MM.1S (cell line): ENCODE measurements around the gene LNX1.

Source experiments
- DNase-seq: peaks from one replicate; pipeline ENCODE4 v3.0.0-alpha.2; 2015
- H2AFZ ChIP-seq: fragments of 300-600 bp; sonication (generic); 2 replicates; pipeline ENCODE4 v1.6.0; 2016; ENCODE audit warnings: antibody characterized with exemption, low read length
- H3F3A ChIP-seq: fragments of 300-600 bp; sonication (generic); 2 replicates; pipeline ENCODE4 v1.6.1; 2016; ENCODE audit warnings: mild to moderate bottlenecking, antibody characterized with exemption, low read length, moderate library complexity, mixed read lengths; ENCODE audit not compliant: insufficient read depth
- H3K27ac ChIP-seq: fragments of 300-600 bp; sonication (generic); 2 replicates; pipeline ENCODE4 v1.5.1; 2016; ENCODE audit warnings: mild to moderate bottlenecking, low read length
- H3K27me3 ChIP-seq: fragments of 300-600 bp; sonication (generic); replicated peaks from 2 replicates; pipeline ENCODE4 v1.6.0; 2016; ENCODE audit warnings: low read length; ENCODE audit not compliant: insufficient read depth
- H3K36me3 ChIP-seq: fragments of 300-600 bp; sonication (generic); replicated peaks from 2 replicates; pipeline ENCODE4 v1.6.1; 2016; ENCODE audit warnings: mild to moderate bottlenecking, low read length, mixed read lengths; ENCODE audit not compliant: insufficient read depth
- H3K4me1 ChIP-seq: fragments of 300-600 bp; sonication (generic); 2 replicates; pipeline ENCODE4 v1.6.1; 2016; ENCODE audit warnings: low read length, mixed read lengths
- H3K4me2 ChIP-seq: fragments of 300-600 bp; sonication (generic); 2 replicates; pipeline ENCODE4 v1.6.0; 2016; ENCODE audit warnings: low read depth, low read length
- H3K4me3 ChIP-seq: fragments of 300-600 bp; sonication (generic); 2 replicates; pipeline ENCODE4 v1.5.1; 2016; ENCODE audit warnings: low read length, mixed read lengths
- H3K79me2 ChIP-seq: fragments of 300-600 bp; sonication (generic); 2 replicates; pipeline ENCODE4 v1.6.1; 2016; ENCODE audit warnings: mixed run types, low read length, mixed read lengths
- H3K9ac ChIP-seq: fragments of 300-600 bp; sonication (generic); 2 replicates; pipeline ENCODE4 v1.6.1; 2016; ENCODE audit warnings: low read length, mixed read lengths
- H3K9me2 ChIP-seq: fragments of 300-600 bp; sonication (generic); replicated peaks from 2 replicates; pipeline ENCODE4 v1.6.1; 2016; ENCODE audit warnings: mild to moderate bottlenecking, low read length, mixed read lengths; ENCODE audit not compliant: insufficient read depth
- H3K9me3 ChIP-seq: fragments of 300-600 bp; sonication (generic); replicated peaks from 2 replicates; pipeline ENCODE4 v1.6.1; 2016; ENCODE audit warnings: mild to moderate bottlenecking, low read length, mixed read lengths; ENCODE audit not compliant: insufficient read depth
- H4K20me1 ChIP-seq: fragments of 300-600 bp; sonication (generic); 2 replicates; pipeline ENCODE4 v1.6.1; 2016; ENCODE audit warnings: mild to moderate bottlenecking, low read length, moderate library complexity, mixed read lengths; ENCODE audit not compliant: insufficient read depth
- EZH2 ChIP-seq: fragments of 300-600 bp; sonication (generic); optimal IDR thresholded peaks from 2 replicates; pipeline ENCODE3; 2017; ENCODE audit warnings: low read depth, mild to moderate bottlenecking, antibody characterized with exemption, low read length, mixed read lengths
- EZH2phosphoT487 ChIP-seq: fragments of 300-600 bp; sonication (generic); IDR thresholded peaks from 2 replicates; pipeline ENCODE4 v1.6.1; 2018; ENCODE audit warnings: antibody characterized with exemption, low read length
- TF ChIP-seq, protein P1 (sequence below): fragments of 300-600 bp; sonication (generic); IDR thresholded peaks from 2 replicates; pipeline ENCODE4 v1.5.1; 2016; ENCODE audit warnings: antibody characterized with exemption, low read length, mixed read lengths

The LNX1 gene

DNA sequence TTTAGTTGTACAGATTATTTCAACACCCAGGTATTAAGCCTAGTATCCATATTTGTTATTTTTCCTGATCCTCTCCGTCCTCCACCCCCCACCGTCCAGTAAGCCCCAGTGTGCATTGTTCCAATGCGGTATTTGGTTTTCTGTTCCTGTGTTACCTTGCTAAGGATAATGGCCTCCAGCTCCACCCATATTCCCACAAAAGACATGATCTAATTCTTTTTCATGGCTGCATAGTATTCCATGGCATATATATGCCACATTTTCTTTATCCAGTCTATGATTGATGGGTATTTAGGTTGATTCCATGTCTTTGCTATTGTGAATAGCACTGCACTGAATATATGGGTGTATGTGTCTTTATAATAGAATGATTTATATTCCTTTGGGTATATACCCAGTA lies 22.1 kb upstream of the LNX1 start:
- Histone ChIP-seq H3K27ac (no peak overlapping the region), H3K4me1 (no peaks in the 10 kb centered on the region), H3K9me3 (no peaks in the 10 kb centered on the region), H4K20me1 (no peaks in the 10 kb centered on the region), H3K36me3 (no peaks in the 10 kb centered on the region), H3K79me2 (no peaks in the 10 kb centered on the region), H3K4me3 (no peak overlapping the region), H3K4me2 (no peak overlapping the region), H2AFZ (no peak overlapping the region), H3F3A (no peaks in the 10 kb centered on the region), H3K9ac (no peak overlapping the region), H3K9me2 (no peaks in the 10 kb centered on the region), H3K27me3 (no peaks in the 10 kb centered on the region)
- DNase-seq, result no peak
- TF ChIP-seq, protein P1, sequence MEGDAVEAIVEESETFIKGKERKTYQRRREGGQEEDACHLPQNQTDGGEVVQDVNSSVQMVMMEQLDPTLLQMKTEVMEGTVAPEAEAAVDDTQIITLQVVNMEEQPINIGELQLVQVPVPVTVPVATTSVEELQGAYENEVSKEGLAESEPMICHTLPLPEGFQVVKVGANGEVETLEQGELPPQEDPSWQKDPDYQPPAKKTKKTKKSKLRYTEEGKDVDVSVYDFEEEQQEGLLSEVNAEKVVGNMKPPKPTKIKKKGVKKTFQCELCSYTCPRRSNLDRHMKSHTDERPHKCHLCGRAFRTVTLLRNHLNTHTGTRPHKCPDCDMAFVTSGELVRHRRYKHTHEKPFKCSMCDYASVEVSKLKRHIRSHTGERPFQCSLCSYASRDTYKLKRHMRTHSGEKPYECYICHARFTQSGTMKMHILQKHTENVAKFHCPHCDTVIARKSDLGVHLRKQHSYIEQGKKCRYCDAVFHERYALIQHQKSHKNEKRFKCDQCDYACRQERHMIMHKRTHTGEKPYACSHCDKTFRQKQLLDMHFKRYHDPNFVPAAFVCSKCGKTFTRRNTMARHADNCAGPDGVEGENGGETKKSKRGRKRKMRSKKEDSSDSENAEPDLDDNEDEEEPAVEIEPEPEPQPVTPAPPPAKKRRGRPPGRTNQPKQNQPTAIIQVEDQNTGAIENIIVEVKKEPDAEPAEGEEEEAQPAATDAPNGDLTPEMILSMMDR, result no peak
- no peak for TF ChIP-seq EZH2
- TF ChIP-seq EZH2phosphoT487, result no peak

DNA sequence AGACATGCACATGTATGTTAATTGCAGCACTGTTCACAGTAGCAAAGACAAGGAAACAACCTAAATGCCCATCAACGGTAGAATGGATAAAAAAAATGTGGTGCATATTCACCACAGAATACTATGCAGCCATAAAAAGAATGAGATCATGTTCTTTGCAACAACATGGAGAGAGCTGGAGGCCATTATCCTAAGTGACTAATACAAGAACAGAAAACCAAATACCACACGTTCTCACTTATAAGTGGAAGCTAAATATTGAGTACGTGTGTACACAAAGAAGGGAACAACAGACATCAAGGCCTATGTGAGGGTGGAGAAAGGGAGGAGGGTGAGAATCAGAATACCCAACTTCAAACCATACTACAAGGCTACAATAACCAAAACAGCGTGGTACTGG lies 17.4 kb upstream of the LNX1 start:
- H4K20me1 ChIP-seq, result no peaks in the 10 kb centered on the region
- H3F3A ChIP-seq, result no peaks in the 10 kb centered on the region
- H3K9me3 ChIP-seq, result no peaks in the 10 kb centered on the region
- H3K79me2 ChIP-seq, result no peaks in the 10 kb centered on the region
- TF ChIP-seq, protein P1, result no peak
- TF ChIP-seq EZH2, result no peak
- no peak for TF ChIP-seq EZH2phosphoT487
- H3K4me1 ChIP-seq, result no peaks in the 10 kb centered on the region
- H3K36me3 ChIP-seq, result no peaks in the 10 kb centered on the region
- H3K4me3 ChIP-seq, result no peak overlapping the region
- no peak for DNase-seq
- H3K27me3 ChIP-seq, result no peaks in the 10 kb centered on the region
- H3K9me2 ChIP-seq, result no peaks in the 10 kb centered on the region
- no peak overlapping the region for H3K27ac ChIP-seq
- no peak overlapping the region for H3K9ac ChIP-seq
- no peak overlapping the region for H3K4me2 ChIP-seq
- H2AFZ ChIP-seq, result no peak overlapping the region

DNA sequence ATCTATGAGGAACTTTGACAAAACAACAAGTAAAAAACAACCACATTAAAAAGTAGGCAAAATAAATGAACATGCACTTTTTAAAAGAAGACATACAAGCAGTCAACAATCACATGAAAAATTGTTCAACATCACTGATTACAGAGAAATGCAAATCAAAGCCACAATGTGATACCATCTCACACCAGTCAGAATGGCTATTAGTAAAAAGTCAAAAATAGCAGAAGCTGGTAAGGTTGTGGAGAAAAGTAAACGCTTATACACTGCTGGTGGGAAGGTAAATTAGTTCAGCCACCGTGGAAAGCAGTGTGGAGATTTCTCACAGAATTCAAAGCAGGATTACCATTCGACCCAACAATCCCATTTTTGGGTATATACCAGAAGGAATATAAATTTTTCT lies 17.0 kb upstream of the LNX1 start:
- no peak overlapping the region for H3K9ac ChIP-seq
- H3F3A ChIP-seq, result no peaks in the 10 kb centered on the region
- no peaks in the 10 kb centered on the region for H3K36me3 ChIP-seq
- no peaks in the 10 kb centered on the region for H3K27me3 ChIP-seq
- no peak overlapping the region for H3K4me3 ChIP-seq
- no peaks in the 10 kb centered on the region for H3K9me2 ChIP-seq
- H3K79me2 ChIP-seq, result no peaks in the 10 kb centered on the region
- H3K9me3 ChIP-seq, result no peaks in the 10 kb centered on the region
- TF ChIP-seq, protein P1, result no peak
- TF ChIP-seq EZH2phosphoT487, result no peak
- TF ChIP-seq EZH2, result no peak
- no peak overlapping the region for H2AFZ ChIP-seq
- H4K20me1 ChIP-seq, result no peaks in the 10 kb centered on the region
- no peaks in the 10 kb centered on the region for H3K4me1 ChIP-seq
- H3K27ac ChIP-seq, result no peak overlapping the region
- H3K4me2 ChIP-seq, result no peak overlapping the region
- DNase-seq, result no peak
